GM19455 (cell line): ENCODE measurements around the gene RBM15B.
"Not testable (repeated sequence)": the region's sequence is repeated elsewhere in the genome, so short reads cannot be mapped to it uniquely, and the experiment has no call there.

ENCODE experiments used
- ATAC-seq: cut with Tn5 transposase; IDR thresholded peaks from one replicate; pipeline ENCODE4 v1.9.1; 2021; ENCODE audit not compliant: unreplicated experiment

The RBM15B gene

GRCh38 chr3:51378065-51378464, 13.0 kb upstream of the RBM15B start:
- ATAC-seq = no peak

DNA sequence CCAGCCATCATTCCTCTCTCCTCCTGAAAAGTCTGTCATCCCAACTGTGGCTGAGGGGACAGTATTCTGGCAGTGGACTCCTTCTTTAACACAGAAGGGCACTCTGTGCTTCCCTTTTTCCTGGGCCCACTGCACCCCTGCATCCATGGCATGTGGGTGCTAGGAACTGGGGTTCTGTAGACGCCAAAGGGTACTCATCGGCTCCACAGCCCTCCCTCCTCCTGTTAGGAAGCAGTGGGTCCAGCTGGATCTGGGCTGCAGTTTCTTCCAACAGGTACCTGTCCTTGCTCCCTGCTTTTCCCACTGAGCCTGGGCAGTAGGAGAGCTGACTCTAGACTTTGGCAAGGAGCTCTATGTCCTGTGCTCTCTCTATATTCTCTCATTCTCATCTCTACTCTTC, 12.4 kb upstream of the RBM15B start:
- no peak for ATAC-seq

DNA sequence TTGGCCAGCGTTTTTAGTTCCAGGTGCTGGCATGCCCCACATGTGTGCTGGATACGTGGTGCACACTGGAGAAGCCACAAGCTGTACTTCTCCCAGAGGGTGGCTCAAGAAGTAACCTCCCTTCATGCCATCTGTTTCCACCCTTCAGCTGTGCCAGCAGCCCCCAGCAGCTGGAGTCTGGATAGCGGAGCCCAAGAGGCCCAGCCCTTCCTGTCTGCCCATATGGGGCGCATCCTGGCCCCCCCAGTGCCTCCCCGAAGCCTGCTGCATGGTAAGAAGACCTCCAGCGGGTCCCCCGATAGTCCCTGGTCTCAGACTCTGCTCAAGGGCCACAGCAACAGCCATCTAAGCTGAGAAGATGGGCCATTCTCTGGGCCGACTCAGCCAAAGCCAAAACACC, 11.8 kb upstream of the RBM15B start:
- ATAC-seq = no peak

GRCh38 chr3:51379746-51380455, 11.2 kb upstream of the RBM15B start:
- no peak for ATAC-seq

GRCh38 chr3:51380601-51381332, 10.3 kb upstream of the RBM15B start:
- ATAC-seq = no peak

DNA sequence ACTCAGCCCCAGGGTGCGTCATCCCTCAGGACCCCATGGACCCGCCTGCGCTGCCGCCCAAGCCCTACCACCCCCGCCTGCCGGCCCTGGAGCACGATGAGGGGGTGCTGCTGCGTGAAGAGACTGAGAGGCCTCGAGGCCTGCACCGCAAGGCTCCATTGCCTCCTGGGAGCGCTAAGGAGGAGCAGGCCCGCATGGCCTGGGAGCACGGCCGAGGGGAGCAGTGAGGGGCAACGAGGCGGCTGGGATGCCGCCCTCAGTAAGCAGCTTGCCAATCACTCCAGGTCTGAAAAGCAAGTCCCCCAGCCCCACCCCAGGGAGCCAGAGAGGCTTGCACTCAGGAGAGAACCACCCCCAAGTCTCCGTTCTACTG, 9.8 kb upstream of the RBM15B start:
- no peak for ATAC-seq

- no peak for ATAC-seq
Observed at GRCh38 chr3:51382076-51382745, 8.9 kb upstream of the RBM15B start.

- no peak for ATAC-seq
Observed at GRCh38 chr3:51382947-51383578, 8.0 kb upstream of the RBM15B start.

DNA sequence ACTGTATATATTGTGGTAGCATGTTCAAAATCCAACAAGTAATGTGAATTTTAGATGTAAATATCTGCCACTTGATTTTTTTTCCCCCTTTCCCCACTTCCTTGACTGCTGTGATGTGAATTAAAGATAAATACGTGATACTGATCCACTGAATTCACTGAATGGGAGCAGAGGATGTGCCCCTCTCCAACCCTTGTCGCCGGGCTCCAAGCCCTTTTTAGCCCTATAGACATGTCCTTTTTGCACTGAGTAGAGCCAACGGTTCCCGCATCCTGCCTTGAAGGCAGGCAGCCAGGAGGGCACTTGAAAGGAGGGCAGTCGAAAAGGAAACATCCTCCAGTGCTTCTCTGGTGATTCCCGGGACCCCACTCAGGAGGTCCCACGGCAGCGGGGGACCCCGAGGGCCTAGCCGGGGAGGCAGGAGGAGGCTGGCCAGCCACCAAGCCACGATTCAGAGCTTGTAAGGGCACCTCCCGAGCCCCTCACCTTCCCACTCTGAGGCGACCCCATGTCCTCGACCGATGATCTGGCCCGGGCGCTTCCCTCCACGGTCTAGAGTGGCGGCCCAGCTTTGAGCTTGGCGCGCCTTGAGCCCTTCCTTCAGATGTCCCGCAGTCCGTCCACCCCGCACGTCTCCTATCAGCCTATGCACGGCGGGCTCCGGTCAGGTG, 6.9 kb upstream of the RBM15B start:
- peak; percentile 31 for ATAC-seq

DNA sequence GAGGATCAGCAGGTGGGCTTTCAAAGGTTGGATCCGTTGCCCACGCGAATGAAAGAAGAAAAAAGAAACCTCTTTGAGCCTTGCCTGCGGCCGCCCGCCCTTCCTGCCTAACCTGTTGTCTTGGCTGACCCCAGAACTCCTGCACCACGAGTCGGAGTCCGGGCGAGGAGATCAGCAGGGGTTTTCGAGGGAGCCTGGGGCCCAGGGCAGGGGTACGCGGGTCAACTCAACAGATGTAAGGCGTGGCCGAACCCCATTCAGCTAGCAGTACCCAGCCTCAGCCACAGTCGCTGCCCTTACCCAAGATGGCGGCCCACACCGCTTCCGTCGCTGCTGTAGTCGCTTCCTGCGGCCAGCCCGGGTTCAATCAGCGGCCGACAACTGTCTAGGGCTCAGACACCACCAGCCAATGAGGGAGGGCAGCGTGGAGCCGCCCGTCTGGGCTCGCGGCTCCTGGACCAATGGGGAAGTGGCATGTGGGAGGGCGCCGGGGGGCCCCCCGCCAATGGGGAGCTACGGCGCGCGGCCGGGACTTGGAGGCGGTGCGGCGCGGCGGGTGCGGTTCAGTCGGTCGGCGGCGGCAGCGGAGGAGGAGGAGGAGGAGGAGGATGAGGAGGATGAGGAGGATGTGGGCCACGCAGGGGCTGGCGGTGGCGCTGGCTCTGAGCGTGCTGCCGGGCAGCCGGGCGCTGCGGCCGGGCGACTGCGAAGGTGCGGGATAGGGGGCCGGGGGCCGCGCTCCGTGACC, 6.2 kb upstream of the RBM15B start, which contains the start of gene MANF:
MANF (plus strand) TSS at position 566 of the 748 bp plus-strand sequence; CDS start at position 618, 52 bp downstream.
- peak; percentile 93 for ATAC-seq

DNA sequence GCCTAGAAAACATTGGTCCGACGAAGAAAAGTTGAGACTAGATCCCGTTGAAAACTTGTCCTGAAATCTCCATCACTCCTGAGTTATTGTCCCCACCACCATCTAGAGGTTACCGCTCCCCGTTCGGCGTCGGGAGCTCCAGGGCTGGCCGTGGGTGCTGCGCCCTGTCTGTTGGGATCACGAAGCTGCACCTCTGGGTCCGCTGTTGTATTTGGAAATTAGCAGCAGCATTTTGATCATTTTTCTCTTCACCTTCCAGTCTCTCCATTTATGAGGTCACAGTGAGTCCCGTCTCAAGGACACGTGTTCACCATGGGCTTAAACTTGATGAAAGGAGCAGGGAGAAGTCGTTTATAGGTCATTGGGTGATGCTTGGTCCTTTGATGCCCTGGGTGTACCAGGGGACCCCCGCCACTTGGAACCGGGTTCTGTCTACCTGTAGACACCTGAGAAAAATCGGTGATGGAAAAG, 5.4 kb upstream of the RBM15B start:
- no peak for ATAC-seq

GRCh38 chr3:51386159-51386851, 4.8 kb upstream of the RBM15B start:
- ATAC-seq = no peak

- ATAC-seq = no peak
Observed at GRCh38 chr3:51386852-51387229, 4.2 kb upstream of the RBM15B start.

DNA sequence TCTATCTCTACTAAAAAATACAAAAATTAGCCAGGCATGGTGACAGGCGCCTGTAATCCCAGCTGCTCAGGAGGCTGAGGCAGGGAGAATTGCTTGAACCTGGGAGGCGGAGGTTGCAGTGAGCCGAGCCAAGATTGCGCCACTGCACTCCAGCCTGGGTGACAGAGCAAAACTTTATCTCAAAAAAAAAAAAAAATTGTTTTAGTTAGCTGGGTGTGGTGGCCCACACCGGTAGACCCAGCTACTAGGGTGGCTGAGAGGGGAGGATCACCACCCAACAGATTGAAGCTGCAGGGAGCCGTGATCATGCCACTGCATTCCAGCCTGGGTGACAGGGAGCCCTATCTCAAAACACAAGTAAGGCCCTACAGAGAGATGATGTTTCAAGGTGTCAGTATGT, 3.8 kb upstream of the RBM15B start:
- not testable (repeated sequence) for ATAC-seq

GRCh38 chr3:51388286-51389029, 2.6 kb upstream of the RBM15B start:
- ATAC-seq = no peak

- no peak for ATAC-seq
Observed at GRCh38 chr3:51389423-51390183, 1.5 kb upstream of the RBM15B start.

GRCh38 chr3:51390246-51391074, 625 bp upstream of the RBM15B start:
- ATAC-seq = peak; percentile 23
